Neuronal stem cell (in vitro differentiated cells): ENCODE measurements around the gene CAMK1D.

Experiments
- DNase-seq: peaks from one replicate; pipeline ENCODE4 v3.0.0-alpha.2; 2013; ENCODE audit warnings: low spot score
- H2AFZ ChIP-seq: one replicate; pipeline ENCODE4 v1.6.1; 2013; ENCODE audit warnings: mild to moderate bottlenecking, low read length, inconsistent platforms
- H2AK5ac ChIP-seq: 2 replicates; pipeline ENCODE4 v1.6.1; 2013; ENCODE audit warnings: low read depth, mild to moderate bottlenecking, inconsistent platforms, low read length, moderate library complexity, mixed read lengths
- H2BK120ac ChIP-seq: 2 replicates; pipeline ENCODE4 v1.6.1; 2013; ENCODE audit warnings: low read depth, mild to moderate bottlenecking, inconsistent platforms, low read length, moderate library complexity, mixed read lengths
- H2BK12ac ChIP-seq: one replicate; pipeline ENCODE4 v1.6.1; 2013; ENCODE audit warnings: low read length, inconsistent platforms
- H2BK15ac ChIP-seq: 2 replicates; pipeline ENCODE4 v1.6.1; 2013; ENCODE audit warnings: mild to moderate bottlenecking, low read length, inconsistent platforms, mixed read lengths
- H2BK5ac ChIP-seq: one replicate; pipeline ENCODE4 v1.6.1; 2013; ENCODE audit warnings: inconsistent platforms, mild to moderate bottlenecking, low read length, moderate library complexity
- H3K14ac ChIP-seq: one replicate; pipeline ENCODE4 v1.6.1; 2013; ENCODE audit warnings: low read length, inconsistent platforms
- H3K18ac ChIP-seq: 2 replicates; pipeline ENCODE4 v1.6.1; 2013; ENCODE audit warnings: low read length, inconsistent platforms
- H3K23ac ChIP-seq: 2 replicates; pipeline ENCODE4 v1.6.1; 2013; ENCODE audit warnings: low read depth, mild to moderate bottlenecking, mixed read lengths, low read length, inconsistent platforms; ENCODE audit not compliant: poor library complexity
- H3K27ac ChIP-seq: replicated peaks from 3 replicates; pipeline ENCODE4 v1.5.1; 2013; ENCODE audit warnings: low read length, inconsistent platforms
- H3K27me3 ChIP-seq, 3 experiments: 2 replicates each; pipeline ENCODE4 v1.6.1; 2013; ENCODE audit warnings: low read length in 3 of 3, mild to moderate bottlenecking in 2 of 3, inconsistent platforms in 1 of 3, low read depth in 1 of 3, mixed read lengths in 1 of 3, moderate library complexity in 1 of 3; ENCODE audit not compliant: control insufficient read depth in 3 of 3, insufficient read depth in 3 of 3
- H3K36me3 ChIP-seq, 2 donors: replicated peaks in 1 of 2; 2 replicates each; pipeline ENCODE4 v1.6.1; 2013; ENCODE audit warnings: low read length in 2 of 2; ENCODE audit not compliant: control insufficient read depth in 2 of 2, insufficient read depth in 2 of 2
- H3K4ac ChIP-seq: 2 replicates; pipeline ENCODE4 v1.6.1; 2013; ENCODE audit warnings: inconsistent platforms, mild to moderate bottlenecking, low read length, moderate library complexity
- H3K4me1 ChIP-seq, 2 donors: 1 replicate in 1 of 2; 2 replicates in 1 of 2; pipeline ENCODE4 v1.6.1; 2013; ENCODE audit warnings: low read length in 2 of 2, low read depth in 1 of 2; ENCODE audit not compliant: control insufficient read depth in 2 of 2, insufficient read depth in 1 of 2
- H3K4me2 ChIP-seq: one replicate; pipeline ENCODE4 v1.6.1; 2013; ENCODE audit warnings: mild to moderate bottlenecking, low read length, inconsistent platforms; ENCODE audit not compliant: insufficient read depth, poor library complexity, severe bottlenecking
- H3K4me3 ChIP-seq, 2 donors: 2 replicates each; pipeline ENCODE4 v1.5.1; 2013; ENCODE audit warnings: low read length in 2 of 2, mild to moderate bottlenecking in 2 of 2, inconsistent platforms in 1 of 2, moderate library complexity in 1 of 2
- H3K79me1 ChIP-seq: one replicate; pipeline ENCODE4 v1.6.1; 2013; ENCODE audit warnings: low read depth, mild to moderate bottlenecking, inconsistent platforms, low read length, moderate library complexity
- H3K9ac ChIP-seq: one replicate; pipeline ENCODE4 v1.6.1; 2013; ENCODE audit warnings: mild to moderate bottlenecking, low read depth, low read length, inconsistent platforms; ENCODE audit not compliant: poor library complexity
- H3K9me3 ChIP-seq, 2 donors: replicated peaks in 1 of 2; 2 replicates each; pipeline versions ENCODE3 to v1.6.1; 2013; ENCODE audit warnings: low read length in 2 of 2, mild to moderate bottlenecking in 2 of 2, inconsistent platforms in 1 of 2, low read depth in 1 of 2, mixed read lengths in 1 of 2, moderate library complexity in 1 of 2; ENCODE audit not compliant: control insufficient read depth in 2 of 2, insufficient read depth in 1 of 2
- H4K8ac ChIP-seq: one replicate; pipeline ENCODE4 v1.6.1; 2013; ENCODE audit warnings: low read depth, mild to moderate bottlenecking, inconsistent platforms, low read length, moderate library complexity
- H4K91ac ChIP-seq: one replicate; pipeline ENCODE4 v1.6.1; 2013; ENCODE audit warnings: low read length, low read depth, mild to moderate bottlenecking, inconsistent platforms; ENCODE audit not compliant: poor library complexity
- WGBS, 2 donors: extraction: QIAGEN DNeasy Blood & Tissue Kit; methylation state at CpG; one replicate each; pipeline ENCODE4 v1.1.7; 2013; ENCODE audit warnings: missing lambda C conversion rate in 2 of 2, mixed read lengths in 1 of 2; ENCODE audit not compliant: insufficient read length in 2 of 2, insufficient replicate concordance in 1 of 2; ENCODE audit errors: extremely low coverage in 2 of 2; 5-methylcytosine and 5-hydroxymethylcytosine counted together

CAMK1D gene

GRCh38 chr10:12843296-12843945 is 494.1 kb downstream of the CAMK1D start:
- Histone ChIP-seq H2BK120ac (no peak overlapping the region), H3K4me3 (no peak overlapping the region), H2BK5ac (no peak overlapping the region), H3K4ac (no peak overlapping the region), H4K8ac (no peak overlapping the region), H3K18ac (peak overlapping the region; percentile 38), H3K9ac (no peak overlapping the region), H2BK12ac (no peak overlapping the region), H3K9me3 (no peaks in the 10 kb centered on the region), H3K36me3 (no peaks in the 10 kb centered on the region), H3K27me3 (no peaks in the 10 kb centered on the region), H4K91ac (no peak overlapping the region), H2AK5ac (no peak overlapping the region), H2BK15ac (no peak overlapping the region), H3K27ac (no peak overlapping the region), H3K4me1 (peaks cover 0 to 14% of the 10 kb centered on the region in 2 donors), H3K14ac (no peak overlapping the region), H3K79me1 (no peaks in the 10 kb centered on the region), H3K4me2 (no peak overlapping the region), H2AFZ (no peak overlapping the region), H3K23ac (no peak overlapping the region)
- DNase-seq, result no peak
- no CpG with 5 or more reads among the region's 12 CpGs for WGBS, 2 donors

GRCh38 chr10:12844811-12845483 is 495.6 kb downstream of the CAMK1D start:
- H4K91ac ChIP-seq, result no peak overlapping the region
- H2BK15ac ChIP-seq, result no peak overlapping the region
- peak overlapping the region in 1 of 2 donors; percentile 7 for H3K4me3 ChIP-seq
- DNase-seq, result no peak
- no peaks in the 10 kb centered on the region for H3K36me3 ChIP-seq
- H2BK5ac ChIP-seq, result no peak overlapping the region
- H2BK12ac ChIP-seq, result no peak overlapping the region
- H2AFZ ChIP-seq, result peak overlapping the region; percentile 95
- H2AK5ac ChIP-seq, result no peak overlapping the region
- H4K8ac ChIP-seq, result no peak overlapping the region
- no peak overlapping the region for H2BK120ac ChIP-seq
- H3K4ac ChIP-seq, result no peak overlapping the region
- no CpG with 5 or more reads among the region's 11 CpGs for whole genome bisulfite sequencing, 2 donors
- H3K14ac ChIP-seq, result no peak overlapping the region
- H3K9me3 ChIP-seq, result no peaks in the 10 kb centered on the region
- H3K18ac ChIP-seq, result no peak overlapping the region
- H3K79me1 ChIP-seq, result no peaks in the 10 kb centered on the region
- no peak overlapping the region for H3K27ac ChIP-seq
- no peak overlapping the region for H3K9ac ChIP-seq
- H3K4me2 ChIP-seq, result no peak overlapping the region
- peaks cover 0 to 14% of the 10 kb centered on the region in 2 donors for H3K4me1 ChIP-seq
- no peak overlapping the region for H3K23ac ChIP-seq
- no peaks in the 10 kb centered on the region for H3K27me3 ChIP-seq

GRCh38 chr10:12846718-12847117 is 497.4 kb downstream of the CAMK1D start:
- Histone ChIP-seq H2BK15ac (no peak overlapping the region), H2BK5ac (no peak overlapping the region), H3K18ac (no peak overlapping the region), H3K79me1 (no peaks in the 10 kb centered on the region), H3K9me3 (no peaks in the 10 kb centered on the region), H2BK12ac (no peak overlapping the region), H2AFZ (no peak overlapping the region), H3K36me3 (no peaks in the 10 kb centered on the region), H3K27me3 (no peaks in the 10 kb centered on the region), H3K4me1 (peaks cover 0 to 9% of the 10 kb centered on the region in 2 donors), H3K4me2 (no peak overlapping the region), H3K9ac (no peak overlapping the region), H3K4me3 (no peak overlapping the region), H3K14ac (no peak overlapping the region), H4K91ac (no peak overlapping the region), H4K8ac (no peak overlapping the region), H3K27ac (no peak overlapping the region), H2BK120ac (no peak overlapping the region), H2AK5ac (no peak overlapping the region), H3K4ac (no peak overlapping the region), H3K23ac (no peak overlapping the region)
- WGBS, 2 donors, result no CpG with 5 or more reads among the region's 1 CpG
- no peak for DNase-seq

DNA sequence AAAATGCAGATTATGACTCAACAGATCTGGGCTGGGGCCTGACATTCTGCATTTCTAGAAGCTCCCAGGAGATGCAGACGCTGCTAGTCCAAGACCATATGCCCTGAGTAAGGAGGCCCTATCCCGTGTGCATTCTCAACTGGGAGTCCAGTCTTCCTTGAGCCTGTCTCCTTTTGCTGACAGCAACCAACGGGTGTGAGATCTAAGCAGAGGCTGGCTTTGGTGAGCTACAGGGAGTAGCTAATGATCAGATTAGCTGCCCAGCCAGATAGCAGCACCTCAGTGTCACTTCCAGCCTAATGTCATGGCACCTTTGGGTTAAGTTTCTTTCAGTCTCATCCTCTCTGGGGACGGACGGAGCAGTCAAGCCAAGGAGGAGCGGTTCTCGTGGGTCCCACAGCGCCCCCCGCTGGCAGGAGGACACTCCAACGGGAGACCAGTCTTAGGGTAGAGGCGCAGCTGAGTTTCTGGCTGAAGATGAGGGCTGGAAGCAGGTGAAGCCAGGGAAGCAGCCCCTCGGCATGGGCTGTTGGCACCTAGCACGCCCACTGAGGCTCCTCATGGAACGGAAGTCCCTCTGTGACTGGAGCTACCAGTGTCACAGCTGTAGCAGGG is 498.1 kb downstream of the CAMK1D start:
- Histone ChIP-seq H3K4me1 (peaks cover 0 to 9% of the 10 kb centered on the region in 2 donors), H2AFZ (peak overlapping the region; percentile 68)

More for the DNA sequence above, 498.1 kb downstream of the CAMK1D start:
- Histone ChIP-seq H3K79me1 (no peaks in the 10 kb centered on the region), H3K4me2 (no peak overlapping the region), H3K4ac (no peak overlapping the region), H4K91ac (no peak overlapping the region), H3K27ac (no peak overlapping the region), H3K4me3 (no peak overlapping the region), H3K18ac (no peak overlapping the region), H2BK15ac (no peak overlapping the region), H4K8ac (no peak overlapping the region), H3K36me3 (no peaks in the 10 kb centered on the region), H3K14ac (no peak overlapping the region), H2BK120ac (no peak overlapping the region), H2AK5ac (no peak overlapping the region), H3K9ac (no peak overlapping the region), H2BK12ac (no peak overlapping the region), H3K27me3 (no peaks in the 10 kb centered on the region), H3K9me3 (no peaks in the 10 kb centered on the region), H2BK5ac (no peak overlapping the region), H3K23ac (no peak overlapping the region)
- DNase-seq, result no peak
- WGBS, 2 donors, result no CpG with 5 or more reads among the region's 14 CpGs
